Type B pancreatic cell (in vitro differentiated cells): Measurements from ENCODE around the gene ERMARD. TPM values are rescaled to one million over a fixed set of nuclear protein-coding genes. Genes with fewer than 3 reads are reported as not detected.

Experiments used
- DNase-seq: peaks from one replicate; pipeline ENCODE4 v3.0.0; 2021; ENCODE audit warnings: mixed read lengths; ENCODE audit not compliant: unreplicated experiment; ENCODE audit errors: extremely low spot score
- H3K27ac Mint-ChIP-seq: 2 replicates; pipeline ENCODE4 v1.8.0; 2021; ENCODE audit warnings: mild to moderate bottlenecking, mixed read lengths
- H3K27me3 Mint-ChIP-seq: 2 replicates; pipeline ENCODE4 v1.8.0; 2021; ENCODE audit warnings: mixed read lengths
- H3K36me3 Mint-ChIP-seq: 2 replicates; pipeline ENCODE4 v1.8.0; 2021; ENCODE audit warnings: mixed read lengths
- H3K4me1 Mint-ChIP-seq: one replicate; pipeline ENCODE4 v1.8.0; 2021; ENCODE audit warnings: mixed read lengths; ENCODE audit not compliant: unreplicated experiment
- H3K4me3 Mint-ChIP-seq: 2 replicates; pipeline ENCODE4 v1.8.0; 2021; ENCODE audit warnings: mild to moderate bottlenecking, mixed read lengths
- H3K9me3 Mint-ChIP-seq: 2 replicates; pipeline ENCODE4 v1.8.0; 2021; ENCODE audit warnings: mixed read lengths
- CTCF ChIP-seq: fragments of 200-600 bp; sonication (generic); conservative IDR thresholded peaks from 2 replicates; pipeline ENCODE4 v1.5.0; 2021; ENCODE audit warnings: antibody characterized with exemption, mild to moderate bottlenecking
- total RNA-seq: library from RNA; stranded (reverse); gene quantifications from 2 replicates; pipeline ENCODE4 v1.2.1, GENCODE V29; 2021; ENCODE audit warnings: low replicate concordance

ERMARD gene
- total RNA-seq, 1 donor from 2014 or later: 32.1 TPM

- no peaks in the 10 kb centered on the region for H3K4me1 Mint-ChIP-seq
- no peaks in the 10 kb centered on the region for H3K27me3 Mint-ChIP-seq
- H3K4me3 Mint-ChIP-seq: no peak overlapping the region
- DNase-seq: no peak
- peaks cover 4% of the 10 kb centered on the region for H3K36me3 Mint-ChIP-seq
- TF ChIP-seq CTCF: no peak
- no peak overlapping the region for H3K27ac Mint-ChIP-seq
- H3K9me3 Mint-ChIP-seq: no peaks in the 10 kb centered on the region
Measured at GRCh38 chr6:169774347-169774746, 22.9 kb downstream of the ERMARD start.

GRCh38 chr6:169775321-169775720 is 23.9 kb downstream of the ERMARD start:
- Mint-ChIP-seq H3K36me3 (peaks cover 4% of the 10 kb centered on the region), H3K4me1 (no peaks in the 10 kb centered on the region), H3K27me3 (no peaks in the 10 kb centered on the region), H3K27ac (no peak overlapping the region), H3K9me3 (no peaks in the 10 kb centered on the region), H3K4me3 (no peak overlapping the region)
- DNase-seq: no peak
- no peak for TF ChIP-seq CTCF

- H3K4me1 Mint-ChIP-seq: no peaks in the 10 kb centered on the region
- no peak for TF ChIP-seq CTCF
- no peaks in the 10 kb centered on the region for H3K27me3 Mint-ChIP-seq
- no peak overlapping the region for H3K4me3 Mint-ChIP-seq
- no peaks in the 10 kb centered on the region for H3K9me3 Mint-ChIP-seq
- no peak for DNase-seq
- peaks cover 4% of the 10 kb centered on the region for H3K36me3 Mint-ChIP-seq
- no peak overlapping the region for H3K27ac Mint-ChIP-seq
Measured at GRCh38 chr6:169776379-169776778, 25.0 kb downstream of the ERMARD start.

GRCh38 chr6:169777896-169778295 is 26.5 kb downstream of the ERMARD start:
- no peaks in the 10 kb centered on the region for H3K9me3 Mint-ChIP-seq
- H3K4me1 Mint-ChIP-seq: no peaks in the 10 kb centered on the region
- no peak for DNase-seq
- peaks cover 3% of the 10 kb centered on the region for H3K36me3 Mint-ChIP-seq
- no peak overlapping the region for H3K27ac Mint-ChIP-seq
- no peaks in the 10 kb centered on the region for H3K27me3 Mint-ChIP-seq
- no peak overlapping the region for H3K4me3 Mint-ChIP-seq
- TF ChIP-seq CTCF: no peak

GRCh38 chr6:169778646-169779045 is 27.2 kb downstream of the ERMARD start:
- DNase-seq: no peak
- no peak overlapping the region for H3K27ac Mint-ChIP-seq

More at GRCh38 chr6:169778646-169779045, 27.2 kb downstream of the ERMARD start:
- TF ChIP-seq CTCF: no peak
- Mint-ChIP-seq H3K4me1 (no peaks in the 10 kb centered on the region), H3K9me3 (no peaks in the 10 kb centered on the region), H3K4me3 (no peak overlapping the region), H3K36me3 (peaks cover 5% of the 10 kb centered on the region), H3K27me3 (no peaks in the 10 kb centered on the region)
